Astrocyte (in vitro differentiated cells and primary cell): ENCODE measurements around the gene SNCAIP. TPM values are rescaled to one million over a fixed set of nuclear protein-coding genes. Genes with fewer than 3 reads are reported as not detected.

ENCODE experiments used
- DNase-seq: peaks from one replicate; pipeline ENCODE4 v3.0.0-alpha.2; 2010; ENCODE audit warnings: low read depth
- FAIRE-seq: peaks from 2 replicates; lab custom pipeline; 2011; peaks lifted over from hg19 to GRCh38; lab: Jason Lieb, UNC
- H2AFZ ChIP-seq: 2 replicates; pipeline ENCODE4 v1.6.0; 2012; ENCODE audit warnings: low read depth, low read length, inconsistent platforms
- H3K27ac ChIP-seq: 2 replicates; pipeline ENCODE4 v1.5.1; 2011; ENCODE audit warnings: low read depth, low read length, inconsistent platforms
- H3K27me3 ChIP-seq: 2 replicates; pipeline ENCODE4 v1.6.0; 2011; ENCODE audit warnings: low read length, inconsistent platforms; ENCODE audit not compliant: insufficient read depth
- H3K36me3 ChIP-seq: 2 replicates; pipeline ENCODE4 v1.5.1; 2011; ENCODE audit warnings: low read length, inconsistent platforms; ENCODE audit not compliant: insufficient read depth
- H3K4me1 ChIP-seq: 2 replicates; pipeline ENCODE4 v1.5.1; 2011; ENCODE audit warnings: low read length, inconsistent platforms; ENCODE audit not compliant: insufficient read depth
- H3K4me2 ChIP-seq: 2 replicates; pipeline ENCODE4 v1.6.0; 2012; ENCODE audit warnings: low read length, inconsistent platforms
- H3K4me3 ChIP-seq: 2 replicates; pipeline ENCODE4 v1.5.1; 2011; ENCODE audit warnings: low read depth, mild to moderate bottlenecking, low read length, inconsistent platforms; ENCODE audit not compliant: insufficient read depth
- H3K79me2 ChIP-seq: 2 replicates; pipeline ENCODE4 v1.6.0; 2012; ENCODE audit warnings: mild to moderate bottlenecking, low read length, inconsistent platforms; ENCODE audit not compliant: insufficient read depth
- H3K9ac ChIP-seq: 2 replicates; pipeline ENCODE4 v1.6.0; 2012; ENCODE audit warnings: mild to moderate bottlenecking, low read length, inconsistent platforms
- H3K9me3 ChIP-seq: 2 replicates; pipeline ENCODE4 v1.5.1; 2012; ENCODE audit warnings: low read depth, mild to moderate bottlenecking, low read length, inconsistent platforms; ENCODE audit not compliant: insufficient read depth
- H4K20me1 ChIP-seq: 2 replicates; pipeline ENCODE4 v1.6.0; 2012; ENCODE audit warnings: low read length, inconsistent platforms; ENCODE audit not compliant: insufficient read depth
- H3K27ac Mint-ChIP-seq: one replicate; pipeline ENCODE4 v1.8.0; 2021; ENCODE audit warnings: mild to moderate bottlenecking, mixed read lengths; ENCODE audit not compliant: unreplicated experiment
- H3K27me3 Mint-ChIP-seq: one replicate; pipeline ENCODE4 v1.8.0; 2021; ENCODE audit warnings: low read depth, mixed read lengths; ENCODE audit not compliant: unreplicated experiment
- H3K36me3 Mint-ChIP-seq: one replicate; pipeline ENCODE4 v1.8.0; 2021; ENCODE audit warnings: low read depth, mixed read lengths; ENCODE audit not compliant: unreplicated experiment
- H3K4me1 Mint-ChIP-seq: one replicate; pipeline ENCODE4 v1.8.0; 2021; ENCODE audit warnings: low read depth, mixed read lengths; ENCODE audit not compliant: unreplicated experiment
- H3K4me3 Mint-ChIP-seq: one replicate; pipeline ENCODE4 v1.8.0; 2021; ENCODE audit warnings: mild to moderate bottlenecking, moderate library complexity, mixed read lengths; ENCODE audit not compliant: unreplicated experiment
- H3K9me3 Mint-ChIP-seq: one replicate; pipeline ENCODE4 v1.8.0; 2021; ENCODE audit warnings: mild to moderate bottlenecking, mixed read lengths; ENCODE audit not compliant: unreplicated experiment
- CTCF ChIP-seq: IDR thresholded peaks from 2 replicates; pipeline ENCODE4 v1.5.1; 2011; ENCODE audit warnings: low read depth, mild to moderate bottlenecking, inconsistent platforms, low read length, moderate library complexity; ENCODE audit not compliant: insufficient read depth
- EZH2 ChIP-seq: IDR thresholded peaks from 2 replicates; pipeline ENCODE4 v1.6.1; 2012; ENCODE audit warnings: mild to moderate bottlenecking, low read length, inconsistent platforms; ENCODE audit not compliant: insufficient read depth
- total RNA-seq: library from RNA; stranded (reverse); gene quantifications from 2 replicates; pipeline ENCODE4 v1.2.1, GENCODE V29; 2021

Gene SNCAIP
- total RNA-seq, 1 donor from 2014 or later = 1.7 TPM

GRCh38 chr5:122498163-122498562, 186.1 kb downstream of the SNCAIP start:
- no peak overlapping the region for H3K4me3 ChIP-seq
- Mint-ChIP-seq H3K27me3 (no peaks in the 10 kb centered on the region), H3K4me3 (no peak overlapping the region), H3K9me3 (no peaks in the 10 kb centered on the region), H3K27ac (no peak overlapping the region), H3K4me1 (no peaks in the 10 kb centered on the region), H3K36me3 (no peaks in the 10 kb centered on the region)
- no peaks in the 10 kb centered on the region for H3K36me3 ChIP-seq
- no peaks in the 10 kb centered on the region for H4K20me1 ChIP-seq
- H3K4me1 ChIP-seq = no peaks in the 10 kb centered on the region
- FAIRE-seq = no peak
- peaks cover 2% of the 10 kb centered on the region for H3K27me3 ChIP-seq
- H3K9ac ChIP-seq = no peak overlapping the region
- H3K79me2 ChIP-seq = no peaks in the 10 kb centered on the region
- peak; percentile 19 for TF ChIP-seq CTCF
- TF ChIP-seq EZH2 = no peak
- no peak for DNase-seq
- H3K4me2 ChIP-seq = no peak overlapping the region
- no peak overlapping the region for H3K27ac ChIP-seq
- no peak overlapping the region for H2AFZ ChIP-seq
- H3K9me3 ChIP-seq = no peaks in the 10 kb centered on the region

GRCh38 chr5:122499585-122499984, 187.5 kb downstream of the SNCAIP start:
- TF ChIP-seq EZH2 = no peak
- no peak for TF ChIP-seq CTCF
- Mint-ChIP-seq H3K4me1 (no peaks in the 10 kb centered on the region), H3K9me3 (no peaks in the 10 kb centered on the region), H3K36me3 (no peaks in the 10 kb centered on the region), H3K27me3 (no peaks in the 10 kb centered on the region), H3K27ac (no peak overlapping the region), H3K4me3 (no peak overlapping the region)
- no peak overlapping the region for H3K4me2 ChIP-seq
- no peak overlapping the region for H3K9ac ChIP-seq
- DNase-seq (no peak), FAIRE-seq (no peak)
- no peaks in the 10 kb centered on the region for H3K79me2 ChIP-seq
- H3K9me3 ChIP-seq = no peaks in the 10 kb centered on the region
- no peak overlapping the region for H2AFZ ChIP-seq
- H3K4me3 ChIP-seq = no peak overlapping the region
- no peaks in the 10 kb centered on the region for H3K36me3 ChIP-seq
- no peaks in the 10 kb centered on the region for H3K4me1 ChIP-seq
- H3K27ac ChIP-seq = no peak overlapping the region
- H3K27me3 ChIP-seq = peaks cover 2% of the 10 kb centered on the region
- no peaks in the 10 kb centered on the region for H4K20me1 ChIP-seq

GRCh38 chr5:122500245-122501088, 188.4 kb downstream of the SNCAIP start:
- Histone ChIP-seq H3K4me3 (no peak overlapping the region), H3K27ac (no peak overlapping the region), H3K9me3 (no peaks in the 10 kb centered on the region), H3K9ac (peak overlapping the region; percentile 44), H3K36me3 (no peaks in the 10 kb centered on the region), H3K4me2 (peak overlapping the region; percentile 74), H3K4me1 (no peaks in the 10 kb centered on the region), H3K27me3 (peaks cover 2% of the 10 kb centered on the region), H4K20me1 (no peaks in the 10 kb centered on the region), H3K79me2 (no peaks in the 10 kb centered on the region), H2AFZ (peak overlapping the region; percentile 57)
- no peaks in the 10 kb centered on the region for H3K4me1 Mint-ChIP-seq
- no peak overlapping the region for H3K27ac Mint-ChIP-seq
- no peak overlapping the region for H3K4me3 Mint-ChIP-seq
- TF ChIP-seq CTCF (peak; percentile 70), EZH2 (no peak)
- H3K36me3 Mint-ChIP-seq = no peaks in the 10 kb centered on the region
- no peaks in the 10 kb centered on the region for H3K27me3 Mint-ChIP-seq
- FAIRE-seq (peak; percentile 20), DNase-seq (peak; percentile 33)
- H3K9me3 Mint-ChIP-seq = no peaks in the 10 kb centered on the region
